Neural cell (in vitro differentiated cells): ENCODE data around the gene MECR. TPM values are rescaled to one million over a fixed set of nuclear protein-coding genes. Genes with fewer than 3 reads are reported as not detected.

Source experiments
- H2AFZ ChIP-seq: fragments of 200-600, 300-800 bp; sonication (generic), shearing (Covaris generic); 2 replicates; pipeline ENCODE4 v1.6.0; 2014; ENCODE audit warnings: low read depth, mild to moderate bottlenecking, antibody characterized with exemption, low read length, moderate library complexity
- H3F3A ChIP-seq: fragments of 200-600 bp; shearing (Covaris generic); 2 replicates; pipeline ENCODE4 v1.6.1; 2016; ENCODE audit warnings: mild to moderate bottlenecking, moderate library complexity, mixed read lengths, antibody characterized with exemption, low read length; ENCODE audit not compliant: insufficient read depth, poor library complexity, severe bottlenecking
- H3K27ac ChIP-seq: fragments of 200-600, 300-800 bp; sonication (generic), shearing (Covaris generic); 2 replicates; pipeline ENCODE4 v1.5.1; 2014; ENCODE audit warnings: mild to moderate bottlenecking, low read length, moderate library complexity
- H3K27me3 ChIP-seq: fragments of 300-800, 200-600 bp; sonication (generic), shearing (Covaris generic); 2 replicates; pipeline ENCODE4 v1.6.0; 2014; ENCODE audit warnings: mild to moderate bottlenecking, low read depth, low read length, moderate library complexity; ENCODE audit not compliant: insufficient read depth
- H3K36me3 ChIP-seq: fragments of 300-800, 200-600 bp; sonication (generic), shearing (Covaris generic); 2 replicates; pipeline ENCODE4 v1.5.1; 2014; ENCODE audit warnings: mild to moderate bottlenecking, antibody characterized with exemption, low read length, moderate library complexity; ENCODE audit not compliant: insufficient read depth
- H3K4me2 ChIP-seq: fragments of 300-800, 200-600 bp; sonication (generic), shearing (Covaris generic); 2 replicates; pipeline ENCODE4 v1.6.0; 2014; ENCODE audit warnings: mild to moderate bottlenecking, low read length
- H3K4me3 ChIP-seq: fragments of 300-800, 200-600 bp; sonication (generic), shearing (Covaris generic); 2 replicates; pipeline ENCODE4 v1.5.1; 2014; ENCODE audit warnings: mild to moderate bottlenecking, low read length, moderate library complexity
- H3K79me2 ChIP-seq: fragments of 200-600 bp; shearing (Covaris generic); replicated peaks from 2 replicates; pipeline ENCODE4 v1.6.0; 2014; ENCODE audit warnings: mild to moderate bottlenecking, low read length, moderate library complexity; ENCODE audit not compliant: insufficient read depth
- H3K9ac ChIP-seq: fragments of 300-800, 200-600 bp; sonication (generic), shearing (Covaris generic); 2 replicates; pipeline ENCODE4 v1.6.1; 2016; ENCODE audit warnings: mild to moderate bottlenecking, low read length, mixed read lengths
- H3K9me2 ChIP-seq: fragments of 200-600 bp; shearing (Covaris generic); 2 replicates; pipeline ENCODE4 v1.6.1; 2016; ENCODE audit warnings: mild to moderate bottlenecking, low read length, mixed read lengths; ENCODE audit not compliant: insufficient read depth
- H3K9me3 ChIP-seq: fragments of 200-600, 300-800 bp; sonication (generic), shearing (Covaris generic); 2 replicates; pipeline ENCODE4 v1.6.1; 2016; ENCODE audit warnings: mild to moderate bottlenecking, mixed run types, low read length, moderate library complexity, mixed read lengths
- H4K20me1 ChIP-seq: fragments of 200-600 bp; shearing (Covaris generic); 2 replicates; pipeline ENCODE4 v1.6.1; 2016; ENCODE audit warnings: mild to moderate bottlenecking, mixed run types; ENCODE audit not compliant: insufficient read depth
- EP300 ChIP-seq: fragments of 450-650 bp; conservative IDR thresholded peaks from 2 replicates; pipeline ENCODE4 v1.6.1; 2014; ENCODE audit warnings: antibody characterized with exemption, mild to moderate bottlenecking, moderate library complexity; ENCODE audit not compliant: poor library complexity, severe bottlenecking
- EZH2 ChIP-seq: fragments of 200-600, 300-800 bp; shearing (Covaris generic), sonication (generic); IDR thresholded peaks from 2 replicates; pipeline ENCODE4 v1.6.1; 2014; ENCODE audit warnings: antibody characterized with exemption, low read length, borderline replicate concordance, mild to moderate bottlenecking; ENCODE audit not compliant: insufficient read depth, poor library complexity, severe bottlenecking
- MXI1 ChIP-seq: fragments of 450-650 bp; conservative IDR thresholded peaks from 2 replicates; pipeline ENCODE4 v1.6.1; 2014; ENCODE audit warnings: antibody characterized with exemption, mild to moderate bottlenecking; ENCODE audit not compliant: poor library complexity, severe bottlenecking
- POLR2AphosphoS5 ChIP-seq: IDR thresholded peaks from 2 replicates; pipeline ENCODE4 v1.6.1; 2012
- RAD21 ChIP-seq: fragments of 450-650 bp; conservative IDR thresholded peaks from 2 replicates; pipeline ENCODE4 v1.6.1; 2014; ENCODE audit warnings: antibody characterized with exemption, mild to moderate bottlenecking, moderate library complexity
- SMC3 ChIP-seq: fragments of 450-650 bp; conservative IDR thresholded peaks from 2 replicates; pipeline ENCODE4 v1.6.1; 2014; ENCODE audit warnings: antibody characterized with exemption, mild to moderate bottlenecking, moderate library complexity; ENCODE audit not compliant: poor library complexity
- TAF1 ChIP-seq: IDR thresholded peaks from 2 replicates; pipeline ENCODE4 v1.6.1; 2012; ENCODE audit warnings: low read depth
- polyA plus RNA-seq: library from polyadenylated mRNA; depleted of rRNA; stranded (reverse); fragments of >200 nt; gene quantifications from 2 replicates; pipeline ENCODE4 v1.2.3, GENCODE V29; 2014
- TF ChIP-seq, protein P1 (sequence below): IDR thresholded peaks from 2 replicates; pipeline ENCODE4 v1.6.1; 2012; ENCODE audit warnings: borderline replicate concordance
- TF ChIP-seq, protein P2 (sequence below): fragments of 450-650 bp; IDR thresholded peaks from 2 replicates; pipeline ENCODE4 v1.5.1; 2014; ENCODE audit warnings: antibody characterized with exemption, mild to moderate bottlenecking, moderate library complexity; ENCODE audit not compliant: poor library complexity, severe bottlenecking

The MECR gene
- polyA plus RNA-seq, 1 donor from 2014 or later, result 14.0 TPM

DNA sequence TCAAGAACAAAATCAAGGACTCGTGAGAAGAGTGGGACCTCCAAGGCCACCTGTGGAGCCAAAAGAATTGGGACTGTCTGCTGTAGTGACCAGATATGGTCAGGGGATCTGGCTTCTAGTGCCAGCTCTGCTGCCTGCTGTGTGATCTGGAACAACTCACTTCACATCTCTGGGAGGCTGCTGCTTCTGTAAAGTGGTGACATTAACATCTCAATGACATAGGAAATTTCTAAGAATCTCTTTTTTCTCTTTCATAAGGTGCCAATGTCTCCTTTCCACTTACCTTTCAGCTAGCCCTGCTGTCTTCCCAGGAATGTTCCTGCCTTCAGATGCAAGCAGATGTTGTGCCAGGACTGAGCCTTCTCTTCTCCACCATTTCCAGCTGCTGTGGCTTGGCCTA lies 44.0 kb downstream of the MECR start:
- no peak for TF ChIP-seq EZH2
- TF ChIP-seq POLR2AphosphoS5, result no peak
- no peak for TF ChIP-seq SMC3
- no peaks in the 10 kb centered on the region for H3F3A ChIP-seq
- no peaks in the 10 kb centered on the region for H3K79me2 ChIP-seq
- no peak overlapping the region for H3K27ac ChIP-seq
- H4K20me1 ChIP-seq, result no peaks in the 10 kb centered on the region
- no peak overlapping the region for H3K4me2 ChIP-seq
- H3K9me3 ChIP-seq, result no peaks in the 10 kb centered on the region
- H2AFZ ChIP-seq, result no peak overlapping the region
- H3K9me2 ChIP-seq, result no peaks in the 10 kb centered on the region
- no peaks in the 10 kb centered on the region for H3K27me3 ChIP-seq
- no peak overlapping the region for H3K4me3 ChIP-seq
- H3K9ac ChIP-seq, result no peak overlapping the region
- no peaks in the 10 kb centered on the region for H3K36me3 ChIP-seq

DNA sequence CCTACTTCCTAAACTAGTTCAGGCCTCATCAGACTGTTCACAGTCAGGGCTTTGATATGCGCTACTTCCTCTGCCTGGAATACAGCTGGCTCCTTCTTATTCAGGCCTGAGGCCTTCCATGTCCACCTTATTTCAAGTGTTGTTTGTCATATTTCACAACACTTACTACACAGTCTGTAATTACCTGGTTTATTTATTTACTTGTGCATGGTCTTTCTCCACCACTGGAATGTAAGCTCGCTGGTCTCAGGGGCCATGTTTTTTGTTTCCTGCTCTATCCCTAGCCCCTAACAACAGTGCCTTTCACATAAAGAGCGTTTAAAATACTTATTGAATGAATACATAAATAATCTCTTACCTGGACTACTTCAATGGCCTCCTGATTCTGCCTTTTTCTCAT lies 44.5 kb downstream of the MECR start:
- H3K9me2 ChIP-seq, result no peaks in the 10 kb centered on the region
- H3K27me3 ChIP-seq, result no peaks in the 10 kb centered on the region
- no peaks in the 10 kb centered on the region for H3K9me3 ChIP-seq
- no peaks in the 10 kb centered on the region for H4K20me1 ChIP-seq
- H3K4me2 ChIP-seq, result no peak overlapping the region
- no peak overlapping the region for H3K9ac ChIP-seq
- H3K27ac ChIP-seq, result no peak overlapping the region
- no peaks in the 10 kb centered on the region for H3K79me2 ChIP-seq
- no peaks in the 10 kb centered on the region for H3K36me3 ChIP-seq
- H2AFZ ChIP-seq, result no peak overlapping the region
- TF ChIP-seq EZH2 (no peak), SMC3 (no peak), MXI1 (no peak), EP300 (no peak), RAD21 (no peak), POLR2AphosphoS5 (no peak), TAF1 (no peak)
- TF ChIP-seq, protein P1, sequence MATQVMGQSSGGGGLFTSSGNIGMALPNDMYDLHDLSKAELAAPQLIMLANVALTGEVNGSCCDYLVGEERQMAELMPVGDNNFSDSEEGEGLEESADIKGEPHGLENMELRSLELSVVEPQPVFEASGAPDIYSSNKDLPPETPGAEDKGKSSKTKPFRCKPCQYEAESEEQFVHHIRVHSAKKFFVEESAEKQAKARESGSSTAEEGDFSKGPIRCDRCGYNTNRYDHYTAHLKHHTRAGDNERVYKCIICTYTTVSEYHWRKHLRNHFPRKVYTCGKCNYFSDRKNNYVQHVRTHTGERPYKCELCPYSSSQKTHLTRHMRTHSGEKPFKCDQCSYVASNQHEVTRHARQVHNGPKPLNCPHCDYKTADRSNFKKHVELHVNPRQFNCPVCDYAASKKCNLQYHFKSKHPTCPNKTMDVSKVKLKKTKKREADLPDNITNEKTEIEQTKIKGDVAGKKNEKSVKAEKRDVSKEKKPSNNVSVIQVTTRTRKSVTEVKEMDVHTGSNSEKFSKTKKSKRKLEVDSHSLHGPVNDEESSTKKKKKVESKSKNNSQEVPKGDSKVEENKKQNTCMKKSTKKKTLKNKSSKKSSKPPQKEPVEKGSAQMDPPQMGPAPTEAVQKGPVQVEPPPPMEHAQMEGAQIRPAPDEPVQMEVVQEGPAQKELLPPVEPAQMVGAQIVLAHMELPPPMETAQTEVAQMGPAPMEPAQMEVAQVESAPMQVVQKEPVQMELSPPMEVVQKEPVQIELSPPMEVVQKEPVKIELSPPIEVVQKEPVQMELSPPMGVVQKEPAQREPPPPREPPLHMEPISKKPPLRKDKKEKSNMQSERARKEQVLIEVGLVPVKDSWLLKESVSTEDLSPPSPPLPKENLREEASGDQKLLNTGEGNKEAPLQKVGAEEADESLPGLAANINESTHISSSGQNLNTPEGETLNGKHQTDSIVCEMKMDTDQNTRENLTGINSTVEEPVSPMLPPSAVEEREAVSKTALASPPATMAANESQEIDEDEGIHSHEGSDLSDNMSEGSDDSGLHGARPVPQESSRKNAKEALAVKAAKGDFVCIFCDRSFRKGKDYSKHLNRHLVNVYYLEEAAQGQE, result no peak
- TF ChIP-seq, protein P2, sequence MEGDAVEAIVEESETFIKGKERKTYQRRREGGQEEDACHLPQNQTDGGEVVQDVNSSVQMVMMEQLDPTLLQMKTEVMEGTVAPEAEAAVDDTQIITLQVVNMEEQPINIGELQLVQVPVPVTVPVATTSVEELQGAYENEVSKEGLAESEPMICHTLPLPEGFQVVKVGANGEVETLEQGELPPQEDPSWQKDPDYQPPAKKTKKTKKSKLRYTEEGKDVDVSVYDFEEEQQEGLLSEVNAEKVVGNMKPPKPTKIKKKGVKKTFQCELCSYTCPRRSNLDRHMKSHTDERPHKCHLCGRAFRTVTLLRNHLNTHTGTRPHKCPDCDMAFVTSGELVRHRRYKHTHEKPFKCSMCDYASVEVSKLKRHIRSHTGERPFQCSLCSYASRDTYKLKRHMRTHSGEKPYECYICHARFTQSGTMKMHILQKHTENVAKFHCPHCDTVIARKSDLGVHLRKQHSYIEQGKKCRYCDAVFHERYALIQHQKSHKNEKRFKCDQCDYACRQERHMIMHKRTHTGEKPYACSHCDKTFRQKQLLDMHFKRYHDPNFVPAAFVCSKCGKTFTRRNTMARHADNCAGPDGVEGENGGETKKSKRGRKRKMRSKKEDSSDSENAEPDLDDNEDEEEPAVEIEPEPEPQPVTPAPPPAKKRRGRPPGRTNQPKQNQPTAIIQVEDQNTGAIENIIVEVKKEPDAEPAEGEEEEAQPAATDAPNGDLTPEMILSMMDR, result no peak
- H3K4me3 ChIP-seq, result no peak overlapping the region
- H3F3A ChIP-seq, result no peaks in the 10 kb centered on the region

DNA sequence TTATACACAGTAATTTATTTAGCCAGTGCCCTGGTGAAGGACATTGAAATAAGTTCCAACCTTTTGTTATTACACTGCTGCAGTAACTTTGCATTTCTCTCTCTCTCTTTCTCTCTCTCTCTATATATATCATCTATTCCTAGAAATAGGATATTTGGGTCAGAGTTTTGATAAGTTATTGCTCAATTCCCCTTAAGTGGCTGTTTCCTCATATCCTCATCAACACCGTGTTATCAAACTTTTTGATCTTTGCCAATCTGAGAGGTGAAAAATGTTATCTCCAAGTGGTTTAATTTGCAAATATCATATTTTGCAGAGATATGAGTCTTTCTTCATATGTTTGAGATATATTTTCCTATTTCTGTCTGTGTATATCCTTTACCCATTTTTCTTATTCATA lies 47.4 kb downstream of the MECR start:
- no peak overlapping the region for H3K27ac ChIP-seq
- peaks cover 28% of the 10 kb centered on the region for H3K79me2 ChIP-seq

More for the DNA sequence above, 47.4 kb downstream of the MECR start:
- Histone ChIP-seq H2AFZ (no peak overlapping the region), H3K36me3 (no peaks in the 10 kb centered on the region), H3K9ac (no peak overlapping the region), H3F3A (no peaks in the 10 kb centered on the region), H3K27me3 (no peaks in the 10 kb centered on the region), H4K20me1 (peaks cover 10% of the 10 kb centered on the region), H3K4me2 (no peak overlapping the region), H3K9me3 (no peaks in the 10 kb centered on the region), H3K9me2 (no peaks in the 10 kb centered on the region), H3K4me3 (no peak overlapping the region)
- TF ChIP-seq, protein P2, result no peak
- TF ChIP-seq RAD21 (no peak), MXI1 (no peak), POLR2AphosphoS5 (no peak), EZH2 (no peak), EP300 (no peak), SMC3 (no peak), TAF1 (no peak)
- TF ChIP-seq, protein P1, result no peak
